HG03108 (cell line): ENCODE results near the gene BICC1.

Experiments used
- ATAC-seq: cut with Tn5 transposase; IDR thresholded peaks from one replicate; pipeline ENCODE4 v1.9.1; 2021; ENCODE audit warnings: moderate library complexity; ENCODE audit not compliant: unreplicated experiment

The BICC1 gene

DNA sequence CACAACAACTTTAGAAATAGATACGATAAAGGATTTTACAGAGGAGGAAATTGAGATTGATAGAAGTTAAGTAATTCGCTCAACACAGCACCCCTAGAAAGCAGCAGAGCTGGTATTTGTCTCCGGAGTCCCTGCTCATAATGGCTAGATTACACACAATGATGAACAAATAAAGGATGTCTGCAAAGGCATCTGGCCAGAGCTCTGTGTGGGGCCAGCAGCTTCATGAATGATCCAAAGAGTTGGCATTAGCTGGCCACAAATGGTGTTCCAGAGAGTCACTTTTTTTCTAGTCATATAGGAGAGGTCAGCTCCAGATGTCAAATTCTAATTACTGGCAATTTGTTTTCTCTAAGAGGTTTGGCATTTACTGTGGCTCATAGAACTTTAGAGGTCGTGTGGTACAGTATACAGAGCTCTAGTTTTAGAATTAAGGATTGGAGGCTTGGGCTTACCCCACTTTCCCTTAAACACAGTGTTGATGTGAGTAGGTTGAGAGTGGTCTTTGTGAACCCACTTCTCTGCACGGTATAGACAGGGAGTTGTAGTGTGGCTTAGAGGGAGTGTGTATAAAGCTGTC is 186.2 kb downstream of the BICC1 start:
- ATAC-seq = no peak

DNA sequence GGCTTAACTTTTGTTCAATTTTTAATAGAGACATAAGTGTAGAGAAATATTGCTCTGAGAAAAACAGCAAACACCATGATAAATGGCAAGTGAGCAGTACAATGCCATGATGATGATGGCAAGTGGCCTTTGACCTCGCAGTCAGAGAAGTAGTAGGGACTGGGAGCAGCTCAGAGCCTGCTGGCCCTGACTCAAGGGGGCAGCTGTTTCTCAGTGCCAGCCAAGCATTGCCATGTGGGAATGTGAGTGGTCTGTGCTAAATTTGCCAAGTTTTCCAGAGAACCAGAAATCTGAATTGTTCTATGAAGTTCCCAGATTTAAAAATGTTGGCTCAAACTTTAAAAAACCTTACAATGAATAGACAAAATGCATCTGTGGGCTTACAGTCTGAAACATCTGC is 187.9 kb downstream of the BICC1 start:
- ATAC-seq = no peak

DNA sequence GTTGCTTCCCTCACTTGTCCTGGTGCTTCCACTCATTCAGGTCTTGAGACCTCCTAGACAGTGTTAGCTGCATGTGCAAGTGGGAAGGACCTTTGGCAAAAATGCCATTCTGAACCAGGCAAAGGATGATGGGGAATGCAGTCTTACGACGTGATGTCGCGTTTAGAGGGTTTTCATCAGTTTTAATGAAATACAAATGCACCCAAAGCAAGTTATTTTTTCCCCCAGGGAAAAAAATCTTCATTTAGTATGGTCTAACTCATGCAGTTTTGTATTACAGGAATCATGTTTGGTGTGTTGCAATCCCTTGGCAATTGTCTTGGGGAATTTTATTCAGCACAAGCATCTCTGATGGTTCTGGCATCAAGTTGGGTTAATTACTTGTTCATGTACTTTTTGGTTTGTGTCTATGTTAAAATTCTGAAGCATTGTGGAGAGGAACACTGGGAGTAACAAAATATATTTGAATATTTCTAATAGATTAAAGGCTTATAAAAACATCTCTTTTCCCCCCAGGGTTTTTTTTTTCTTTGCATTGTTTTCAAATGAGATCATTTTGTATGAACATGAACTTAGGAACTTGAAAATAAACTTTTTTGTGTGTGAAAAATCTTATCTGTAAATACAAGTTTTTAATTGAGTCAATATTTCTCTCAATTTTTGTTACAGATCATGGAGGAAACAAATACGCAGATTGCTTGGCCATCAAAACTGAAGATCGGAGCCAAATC is 188.9 kb downstream of the BICC1 start:
- no peak for ATAC-seq

DNA sequence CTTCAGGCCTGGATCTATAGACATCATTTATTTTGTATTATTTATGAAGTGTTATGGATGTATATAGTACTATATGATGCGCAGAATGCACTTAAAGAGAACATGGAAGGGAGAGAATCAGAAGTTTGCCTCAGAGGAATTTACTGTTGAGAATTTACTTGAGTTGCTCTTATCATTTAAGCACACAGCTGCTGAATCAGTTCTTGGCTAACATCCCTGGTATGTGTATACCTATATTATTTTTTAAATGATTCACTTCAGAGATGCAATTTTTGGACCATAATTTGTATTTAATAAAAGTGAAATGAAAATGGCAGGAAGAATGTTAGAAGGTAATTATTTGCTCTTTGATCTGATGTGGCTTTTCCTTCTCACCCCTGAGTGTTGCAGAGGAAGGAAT is 191.6 kb downstream of the BICC1 start:
- ATAC-seq = no peak

DNA sequence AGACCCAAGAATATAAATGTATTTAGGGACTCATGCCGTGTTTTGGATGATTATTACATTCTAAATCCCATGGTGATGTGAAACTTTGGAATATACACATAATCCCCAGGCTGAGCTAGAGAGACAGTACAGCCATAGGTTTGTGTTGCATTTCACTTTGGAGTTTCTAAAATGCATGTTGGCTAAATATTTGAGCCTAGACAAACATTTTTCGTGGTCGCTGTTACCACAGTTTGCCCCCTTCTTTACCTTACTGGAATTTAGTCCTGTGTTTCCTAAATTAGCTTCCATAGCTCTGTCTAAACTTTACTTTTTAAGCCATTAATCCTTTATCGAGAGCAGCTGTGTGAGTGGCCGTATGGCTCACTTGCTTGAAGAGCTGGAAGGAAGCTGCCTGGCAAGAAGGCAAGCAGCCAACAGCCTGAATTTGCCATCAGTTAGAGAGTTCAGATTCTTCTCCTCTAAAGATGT is 192.0 kb downstream of the BICC1 start:
- ATAC-seq = no peak

DNA sequence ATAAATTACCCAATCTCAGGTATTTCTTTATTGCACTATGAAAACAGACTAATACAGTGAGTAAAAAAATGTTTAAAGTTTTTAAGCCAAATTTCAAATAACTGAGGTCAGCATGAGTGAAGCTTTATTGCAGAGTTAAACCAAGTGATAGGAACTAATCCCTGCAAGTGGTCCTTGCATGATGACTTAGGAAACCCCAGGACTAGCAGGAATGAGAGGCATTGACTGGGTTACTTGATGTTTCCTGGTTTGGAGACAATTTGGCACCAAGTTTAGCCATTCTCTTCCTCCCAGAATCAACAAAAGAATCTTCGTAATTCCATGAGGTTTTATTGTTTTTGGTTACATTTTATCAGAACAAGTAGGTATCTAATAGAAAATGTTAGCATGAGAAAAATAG is 194.2 kb downstream of the BICC1 start:
- no peak for ATAC-seq

DNA sequence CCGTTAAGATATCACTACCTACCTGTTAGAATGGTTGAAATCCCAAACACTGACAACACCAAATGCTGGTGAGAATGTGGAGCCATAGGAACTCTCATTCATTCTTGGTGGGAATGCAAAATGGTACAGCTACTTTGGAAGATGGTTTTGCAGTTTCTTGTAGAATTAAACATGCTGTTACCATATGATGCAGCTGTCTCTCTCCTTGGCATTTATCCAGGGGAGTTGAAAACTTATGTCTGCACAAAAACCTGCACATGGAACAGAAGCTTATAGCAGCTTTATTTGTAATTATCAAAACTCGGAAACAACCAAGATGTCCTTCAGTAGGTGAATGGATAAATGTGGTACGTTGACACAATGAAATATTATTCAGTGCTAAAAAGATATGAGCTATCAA is 199.5 kb downstream of the BICC1 start:
- ATAC-seq = no peak

DNA sequence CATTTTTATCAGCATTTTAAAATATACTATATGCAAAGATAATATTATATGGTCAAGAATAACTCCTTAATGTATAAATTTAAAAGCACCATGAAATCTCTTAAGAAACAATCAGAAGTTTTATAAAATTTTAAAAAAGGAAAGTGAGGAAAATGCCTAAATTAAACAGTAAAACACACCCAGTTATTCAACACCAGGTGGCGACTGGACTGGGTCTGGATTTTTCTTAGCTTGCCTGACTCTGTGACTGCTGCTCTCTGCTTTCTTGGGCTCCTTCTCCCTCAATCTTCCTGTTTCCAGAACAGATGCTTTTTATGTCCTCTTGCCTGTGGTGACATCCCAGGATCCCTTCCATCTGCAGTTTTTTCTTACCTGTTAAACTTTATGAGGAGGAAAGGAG is 200.3 kb downstream of the BICC1 start:
- no peak for ATAC-seq

DNA sequence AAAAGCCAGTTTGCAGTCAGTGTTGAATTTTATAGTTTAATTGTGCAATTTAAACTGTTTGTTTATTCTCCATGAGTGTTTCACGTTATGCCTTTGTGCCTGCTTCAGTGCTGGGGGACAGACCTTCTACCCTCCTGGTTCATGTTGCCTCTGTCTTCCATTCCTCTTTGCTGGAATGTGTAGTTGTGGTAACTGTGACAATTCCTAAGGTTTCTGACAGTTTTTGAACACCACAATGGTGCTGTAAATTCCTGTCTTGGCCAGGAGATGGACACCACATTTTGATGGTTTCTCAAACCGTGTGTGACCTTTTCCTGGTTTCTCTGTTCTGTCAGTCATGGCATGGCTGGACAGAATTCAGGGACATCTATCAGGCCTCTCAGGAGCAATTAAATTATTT is 201.7 kb downstream of the BICC1 start:
- no peak for ATAC-seq

DNA sequence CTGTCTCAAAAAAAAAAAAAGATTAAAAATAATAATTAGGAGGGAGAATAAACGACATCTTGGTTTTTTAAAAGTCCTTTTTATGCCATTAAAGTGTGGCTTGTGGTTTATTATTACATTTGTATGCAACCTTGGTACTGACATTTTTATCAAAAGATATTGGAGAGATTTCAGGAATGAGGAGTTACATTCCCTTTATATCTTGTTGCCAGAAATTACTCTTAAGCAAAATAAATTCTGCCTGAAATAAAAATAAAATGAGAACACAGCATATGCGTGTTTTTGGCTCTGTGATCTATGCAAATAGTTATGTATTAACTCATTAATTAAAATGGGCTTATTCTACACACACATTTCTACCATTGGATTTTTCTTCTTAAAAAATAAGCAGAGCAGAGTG is 202.4 kb downstream of the BICC1 start:
- ATAC-seq = no peak

DNA sequence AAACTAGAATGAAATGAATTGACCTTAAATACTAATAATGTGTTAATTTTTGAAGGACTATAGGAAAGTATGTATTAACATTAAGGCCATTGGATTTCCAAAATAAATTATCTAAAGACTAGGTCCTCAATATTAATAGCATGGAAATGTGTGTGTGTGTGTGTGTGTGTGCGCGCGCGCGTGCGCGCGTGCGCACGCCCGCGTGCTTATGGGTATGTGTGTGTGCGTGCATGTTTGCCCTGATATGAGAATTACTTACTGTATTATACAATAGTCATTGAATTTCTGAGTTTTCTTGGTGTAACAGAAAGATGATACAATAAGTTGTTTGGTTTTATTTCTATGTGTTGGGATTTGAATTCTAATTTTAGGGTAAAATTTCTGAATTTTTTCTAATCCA is 205.9 kb downstream of the BICC1 start:
- ATAC-seq = no peak

- ATAC-seq = no peak
Observed at GRCh38 chr10:58721601-58722281, 209.1 kb downstream of the BICC1 start.

DNA sequence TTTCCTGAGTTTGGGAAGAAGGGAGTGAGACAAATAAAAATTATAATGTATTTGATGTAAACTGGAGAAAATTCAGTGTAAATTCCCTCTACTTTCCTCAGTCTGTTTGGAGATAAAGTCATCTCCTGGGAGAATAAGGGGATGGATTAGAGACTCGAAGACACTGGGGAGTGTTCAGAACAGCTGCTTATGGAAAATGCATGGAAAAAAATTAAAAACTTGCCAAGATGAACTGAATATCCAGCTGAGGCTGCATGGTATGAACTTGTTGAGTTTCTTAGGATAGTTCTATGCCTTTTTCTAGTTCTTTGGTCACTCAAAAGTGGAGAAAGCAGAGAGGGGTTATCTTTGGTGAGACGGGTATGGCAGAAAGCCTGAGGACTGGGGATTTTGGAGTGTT is 210.5 kb downstream of the BICC1 start:
- ATAC-seq = no peak

- ATAC-seq = no peak
Observed at GRCh38 chr10:58723966-58724365, 211.3 kb downstream of the BICC1 start.

DNA sequence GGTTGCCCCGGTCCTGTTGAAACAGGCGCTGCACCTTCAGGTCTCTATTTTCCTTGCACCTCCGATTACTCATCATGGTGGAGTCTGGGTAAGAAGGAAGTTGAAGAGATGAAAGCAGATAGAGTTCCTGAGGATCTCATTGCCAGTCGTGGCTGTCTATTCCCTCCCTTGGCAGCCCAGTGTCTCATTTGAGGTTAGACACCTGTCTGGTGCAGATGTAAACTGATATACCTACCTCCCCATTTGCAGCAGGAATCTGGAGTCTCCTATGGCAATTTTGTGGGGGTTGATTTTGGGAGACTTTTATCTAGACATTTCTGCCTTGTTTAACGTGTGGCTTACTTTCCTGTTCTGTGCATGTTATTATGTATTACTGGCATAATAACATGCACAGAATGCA is 212.1 kb downstream of the BICC1 start:
- no peak for ATAC-seq

DNA sequence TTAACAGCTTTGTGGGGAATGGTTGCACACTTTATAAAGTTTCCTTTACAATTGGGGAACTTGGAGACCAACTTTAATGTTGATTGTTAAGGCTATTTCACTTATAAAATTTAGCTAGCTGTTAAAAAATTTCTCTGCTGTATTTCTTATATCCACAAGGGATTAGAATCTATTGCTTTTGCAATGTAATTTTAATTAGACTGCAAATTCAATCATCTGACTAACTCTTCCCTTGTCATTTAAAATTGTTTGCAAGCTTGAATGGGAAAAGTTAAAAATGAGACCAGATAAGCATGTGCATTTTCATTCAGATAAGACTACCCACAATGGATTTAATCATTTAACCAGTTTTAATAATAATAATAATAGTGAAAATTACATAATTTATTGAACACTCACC is 213.2 kb downstream of the BICC1 start:
- no peak for ATAC-seq

GRCh38 chr10:58727633-58728032 is 215.0 kb downstream of the BICC1 start:
- no peak for ATAC-seq

DNA sequence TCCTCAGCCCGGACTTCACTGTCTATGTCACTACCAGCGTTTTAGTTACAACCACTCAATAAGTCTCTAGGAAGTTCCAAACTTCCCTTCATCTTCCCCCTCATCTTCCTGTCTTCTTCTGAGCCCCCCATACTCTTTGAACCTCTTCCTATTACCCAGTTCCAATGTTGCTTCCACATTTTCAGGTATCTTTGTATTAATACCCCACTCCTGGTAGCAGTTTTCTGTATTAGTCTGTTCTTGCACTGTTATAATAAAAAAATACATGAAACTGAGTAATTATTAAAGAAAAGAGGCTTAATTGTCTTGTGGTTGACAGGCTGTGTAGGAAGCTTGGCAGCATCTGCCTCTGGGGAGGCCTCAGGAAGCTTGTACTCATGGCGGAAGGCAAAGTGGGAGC is 218.6 kb downstream of the BICC1 start:
- ATAC-seq = no peak

- ATAC-seq = no peak
Observed at GRCh38 chr10:58733436-58733835, 220.8 kb downstream of the BICC1 start.

DNA sequence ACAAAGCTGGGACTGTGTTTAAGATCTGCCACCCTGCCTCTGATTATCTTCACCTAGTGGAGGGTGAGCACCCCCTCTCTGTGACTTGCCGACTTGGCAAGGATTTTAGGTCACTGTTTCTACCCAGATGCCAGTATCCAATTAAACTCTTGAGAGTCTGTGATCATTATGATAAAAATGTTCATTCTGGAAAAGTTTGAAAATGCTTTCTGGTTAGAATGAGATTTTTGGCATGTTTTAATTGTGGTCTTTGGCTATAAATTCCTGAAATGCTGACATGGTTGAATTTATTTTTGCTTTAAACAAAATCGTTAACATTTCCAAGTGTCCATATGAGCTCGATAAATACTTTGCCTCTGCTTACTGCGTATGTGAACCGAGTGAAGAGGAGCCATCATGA is 221.4 kb downstream of the BICC1 start:
- no peak for ATAC-seq

DNA sequence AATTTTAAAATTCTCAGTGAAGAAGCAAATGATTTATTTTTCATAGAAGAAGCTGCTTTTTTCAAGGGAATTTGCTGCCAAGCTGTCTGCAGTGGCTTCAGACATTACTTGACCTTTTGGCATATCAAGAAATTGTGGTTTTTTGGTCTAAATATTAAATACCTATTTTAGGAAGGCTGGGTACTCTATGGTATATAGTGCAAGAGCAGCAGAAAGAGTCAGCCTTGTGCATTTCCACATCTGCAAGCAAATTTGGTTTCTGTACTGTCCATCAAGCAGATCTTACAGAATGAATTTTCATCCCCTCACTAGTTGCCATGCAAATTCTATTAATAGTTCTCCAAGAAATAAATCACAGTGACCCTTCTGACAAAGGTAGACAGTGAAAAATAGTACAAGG is 222.0 kb downstream of the BICC1 start:
- ATAC-seq = no peak

DNA sequence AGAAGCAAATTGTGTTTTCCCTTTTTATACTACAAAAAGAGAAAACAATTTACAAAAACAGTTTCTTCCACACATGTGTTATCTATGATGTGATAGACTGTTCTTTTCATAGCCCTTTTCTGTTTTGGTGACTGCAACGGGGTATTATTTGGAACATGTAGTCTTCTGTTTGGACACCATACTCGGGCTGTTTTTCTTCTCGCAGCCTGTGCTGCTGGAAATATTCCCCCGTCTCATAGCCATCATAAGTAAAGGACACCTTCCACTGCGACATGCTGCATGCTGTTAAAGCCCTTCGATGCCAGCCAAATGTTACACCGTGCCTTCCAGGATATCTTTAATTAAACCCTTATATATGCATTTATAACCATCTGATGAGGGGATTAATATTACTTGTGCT is 222.4 kb downstream of the BICC1 start:
- no peak for ATAC-seq
